HCT116 (cell line): ENCODE data around the gene C20orf141. TPM values are rescaled to one million over a fixed set of nuclear protein-coding genes. Genes with fewer than 3 reads are reported as not detected.

Experiments
- ATAC-seq: fragments of 200-7000 bp; cut with Tn5 transposase; 2 replicates; pipeline ENCODE4 v1.9.1; 2020; ENCODE audit warnings: mild to moderate bottlenecking, moderate library complexity
- BruUV-seq: library from RNA; stranded (reverse); fragments of 400-500 nt; replicated peaks from 2 replicates; lab custom pipeline; 2021; lab: Mats Ljungman, UMichigan
- CTCF ChIA-PET: fragments of 300-600 bp; sonication (Branson Sonifier 250); formaldehyde crosslinking; loops from one replicate; lab custom pipeline; 2021; ENCODE audit warnings: antibody characterized with exemption; lab: Charles Lee
- POLR2A ChIA-PET: fragments of 300-600, 350-600 bp; sonication (Branson Sonifier 250); formaldehyde crosslinking; loops from one replicate; lab custom pipeline; 2021; ENCODE audit warnings: antibody characterized with exemption; lab: Charles Lee
- RAD21 ChIA-PET, 2 experiments: fragments of 300-600 bp; sonication (Branson Sonifier 250); formaldehyde crosslinking; loops; one replicate each; lab custom pipeline; 2023; ENCODE audit warnings: low total read pairs in 2 of 2; ENCODE audit not compliant: uncharacterized antibody in 2 of 2, unreplicated experiment in 2 of 2, low non-redundant PET in 1 of 2; lab: Charles Lee
- DNase-seq: peaks from one replicate; pipeline ENCODE4 v3.0.0-alpha.2; 2010; ENCODE audit warnings: low read depth, low spot score
- H2AFZ ChIP-seq: fragments of 200-600 bp; shearing (Covaris generic), sonication (generic); 2 replicates; pipeline ENCODE4 v1.6.1; 2017; ENCODE audit warnings: low read depth, mixed run types, mixed read lengths, antibody characterized with exemption, low read length; ENCODE audit not compliant: poor library complexity, severe bottlenecking
- H3K27ac ChIP-seq: 2 replicates; pipeline ENCODE4 v1.5.1; 2012; ENCODE audit warnings: low read depth, low read length
- H3K27me3 ChIP-seq: fragments of 200-600 bp; sonication (generic); 2 replicates; pipeline ENCODE4 v1.6.1; 2016; ENCODE audit warnings: mixed run types, low read length, mixed read lengths; ENCODE audit not compliant: insufficient read depth
- H3K36me3 ChIP-seq, 2 experiments: fragments of 200-500 bp in 1 of 2; fragments of 200-600 bp in 1 of 2; sonication (Bioruptor generic) in 1 of 2; sonication (generic) in 1 of 2; 2 replicates each; pipeline versions ENCODE4 v1.5.1 to v1.6.1; 2014 to 2016; ENCODE audit warnings: low read length in 2 of 2, inconsistent platforms in 1 of 2, mixed read lengths in 1 of 2, mixed run types in 1 of 2; ENCODE audit not compliant: insufficient read depth in 2 of 2, control insufficient read depth in 1 of 2
- H3K4me1 ChIP-seq, 2 experiments: fragments of 200-600 bp in 1 of 2; sonication (generic) in 1 of 2; 2 replicates each; pipeline versions ENCODE4 v1.5.1 to v1.6.1; 2012 to 2017; ENCODE audit warnings: low read length in 2 of 2, inconsistent platforms in 1 of 2, mild to moderate bottlenecking in 1 of 2, mixed read lengths in 1 of 2, mixed run types in 1 of 2, moderate library complexity in 1 of 2; ENCODE audit not compliant: insufficient read depth in 2 of 2, control insufficient read depth in 1 of 2
- H3K4me2 ChIP-seq: fragments of 200-600 bp; sonication (generic); 2 replicates; pipeline ENCODE4 v1.6.1; 2017; ENCODE audit warnings: mixed run types, low read length, mixed read lengths
- H3K4me3 ChIP-seq, 2 experiments: fragments of 200-600 bp in 1 of 2; sonication (generic) in 1 of 2; replicated peaks in 1 of 2; 2 replicates each; pipeline ENCODE4 v1.5.1; 2011 to 2016; ENCODE audit warnings: low read length in 2 of 2, control low read depth in 1 of 2, low read depth in 1 of 2, mild to moderate bottlenecking in 1 of 2, mixed read lengths in 1 of 2, mixed run types in 1 of 2
- H3K79me2 ChIP-seq: fragments of 200-600 bp; sonication (generic); 2 replicates; pipeline ENCODE4 v1.6.1; 2017; ENCODE audit warnings: mild to moderate bottlenecking, mixed run types, low read length, moderate library complexity, mixed read lengths; ENCODE audit not compliant: insufficient read depth
- H3K9ac ChIP-seq: fragments of 200-600 bp; sonication (generic); 2 replicates; pipeline ENCODE4 v1.6.1; 2016; ENCODE audit warnings: low read length, mixed read lengths
- H3K9me2 ChIP-seq: fragments of 200-600 bp; sonication (generic), shearing (Covaris generic); 2 replicates; pipeline ENCODE4 v1.6.1; 2017; ENCODE audit warnings: mixed run types, mild to moderate bottlenecking, moderate library complexity; ENCODE audit not compliant: insufficient read depth
- H3K9me3 ChIP-seq, 2 experiments: fragments of 200-500 bp in 1 of 2; fragments of 200-600 bp in 1 of 2; sonication (Bioruptor generic) in 1 of 2; sonication (generic) in 1 of 2; 2 replicates each; pipeline ENCODE4 v1.6.1; 2014 to 2017; ENCODE audit warnings: low read length in 2 of 2, mixed read lengths in 2 of 2, inconsistent platforms in 1 of 2, low read depth in 1 of 2, mild to moderate bottlenecking in 1 of 2, mixed run types in 1 of 2, moderate library complexity in 1 of 2; ENCODE audit not compliant: control insufficient read depth in 1 of 2, insufficient read depth in 1 of 2
- H4K20me1 ChIP-seq: fragments of 200-600 bp; sonication (generic), shearing (Covaris generic); 2 replicates; pipeline ENCODE4 v1.6.1; 2017; ENCODE audit warnings: mixed run types, mild to moderate bottlenecking, moderate library complexity; ENCODE audit not compliant: insufficient read depth
- ATF3 ChIP-seq: IDR thresholded peaks from 2 replicates; pipeline ENCODE4 v1.6.1; 2012
- CBX3 ChIP-seq: IDR thresholded peaks from 2 replicates; pipeline ENCODE4 v1.6.1; 2012; ENCODE audit warnings: low read depth
- CEBPB ChIP-seq: IDR thresholded peaks from 2 replicates; pipeline ENCODE4 v1.6.1; 2012; ENCODE audit warnings: low read depth
- EGR1 ChIP-seq: IDR thresholded peaks from 2 replicates; pipeline ENCODE4 v1.6.1; 2012; ENCODE audit warnings: low read depth
- ELF1 ChIP-seq: IDR thresholded peaks from 2 replicates; pipeline ENCODE4 v1.6.1; 2012; ENCODE audit warnings: low read depth, borderline replicate concordance
- EZH2 ChIP-seq: fragments of 200-600 bp; sonication (generic); IDR thresholded peaks from 2 replicates; pipeline ENCODE4 v1.6.1; 2017; ENCODE audit warnings: antibody characterized with exemption, mixed run types
- EZH2phosphoT487 ChIP-seq: fragments of 200-600 bp; IDR thresholded peaks from 2 replicates; pipeline ENCODE4 v1.6.1; 2018; ENCODE audit warnings: antibody characterized with exemption, borderline replicate concordance
- JUND ChIP-seq: IDR thresholded peaks from 2 replicates; pipeline ENCODE4 v1.6.1; 2012
- POLR2A ChIP-seq: IDR thresholded peaks from 2 replicates; pipeline ENCODE4 v1.7.0; 2011; ENCODE audit warnings: borderline replicate concordance; ENCODE audit not compliant: insufficient read depth, insufficient read length; ENCODE audit errors: extremely low read depth
- POLR2AphosphoS5 ChIP-seq: IDR thresholded peaks from 2 replicates; pipeline ENCODE4 v1.6.1; 2011; ENCODE audit warnings: mild to moderate bottlenecking, low read depth, low read length, moderate library complexity
- RAD21 ChIP-seq: IDR thresholded peaks from 2 replicates; pipeline ENCODE4 v1.6.1; 2012; ENCODE audit warnings: low read depth, mild to moderate bottlenecking
- SIN3A ChIP-seq: IDR thresholded peaks from 2 replicates; pipeline ENCODE4 v1.6.1; 2012; ENCODE audit warnings: low read depth
- SP1 ChIP-seq: IDR thresholded peaks from 2 replicates; pipeline ENCODE4 v1.6.1; 2012; ENCODE audit warnings: low read depth
- SRF ChIP-seq: IDR thresholded peaks from 2 replicates; pipeline ENCODE4 v1.6.1; 2012; ENCODE audit warnings: low read depth
- ZNF274 ChIP-seq: fragments of 200-500 bp; sonication (Bioruptor generic); IDR thresholded peaks from 2 replicates; pipeline ENCODE4 v1.6.1; 2014; ENCODE audit warnings: mild to moderate bottlenecking, low read depth, low read length, inconsistent platforms
- intact Hi-C: fragments of 100-400 bp; cut with micrococcal nuclease; formaldehyde crosslinking; loops from 2 replicates; pipeline ENCODE4 v1.10.0; 2022
- total RNA-seq: library from RNA; stranded (reverse); gene quantifications from one replicate; pipeline ENCODE4 v1.2.1, GENCODE V29; 2021; ENCODE audit not compliant: unreplicated experiment
- TF ChIP-seq, protein P1 (sequence below): IDR thresholded peaks from 2 replicates; pipeline ENCODE4 v1.6.1; 2012
- TF ChIP-seq, protein P2 (sequence below): IDR thresholded peaks from 2 replicates; pipeline ENCODE4 v1.6.1; 2011; ENCODE audit warnings: mild to moderate bottlenecking, low read length, moderate library complexity; ENCODE audit not compliant: insufficient replicate concordance; ENCODE audit errors: extremely low read depth

C20orf141 gene
- total RNA-seq, 1 experiment from 2014 or later = not detected

DNA sequence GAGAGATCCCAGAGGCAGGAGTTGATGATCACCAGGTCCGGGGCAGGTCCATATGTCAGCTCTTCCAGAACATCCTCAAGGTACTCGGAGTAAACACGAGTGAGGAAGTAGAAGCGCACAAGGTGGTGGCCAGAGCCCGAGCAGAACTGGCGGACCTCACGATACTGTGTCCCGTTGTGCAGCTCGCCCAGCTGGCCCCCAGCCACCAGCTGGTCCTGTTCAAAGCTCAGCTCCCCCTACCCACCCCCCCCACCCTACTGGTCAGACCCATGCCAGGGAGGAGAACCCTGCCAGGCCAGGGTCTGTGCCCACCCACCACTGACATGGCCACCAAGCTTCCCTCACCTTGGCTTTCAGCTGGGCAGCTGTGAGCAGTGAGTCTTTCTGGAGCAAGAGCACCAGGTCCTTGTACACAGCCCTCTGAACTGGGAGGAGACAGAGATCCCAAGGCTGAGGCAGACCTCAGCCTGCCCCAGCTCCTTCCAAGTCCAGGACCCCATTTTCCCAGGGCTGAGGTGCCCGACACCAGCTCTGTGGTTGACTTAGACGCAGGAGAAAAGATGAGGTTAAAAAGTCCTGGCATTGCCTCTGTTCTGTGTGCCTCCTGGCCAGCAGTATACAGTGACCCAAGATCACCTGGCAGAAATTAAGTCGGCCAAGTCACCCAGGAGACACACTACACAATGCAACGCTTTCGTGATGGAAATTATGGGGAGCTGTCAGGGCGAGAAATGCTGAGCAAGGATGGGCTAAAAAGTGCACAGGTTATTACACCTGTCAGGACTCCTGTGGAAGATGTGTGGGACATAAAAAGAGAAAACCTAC is 24.3 kb downstream of the C20orf141 start:
- Histone ChIP-seq H3K4me3 (peak overlapping the region in 1 of 2 experiments; percentile 73; a peak in 3 of 4 replicates), H3K4me1 (peaks cover 13 to 20% of the 10 kb centered on the region in 2 experiments; a peak in 3 of 4 replicates), H3K27me3 (no peaks in the 10 kb centered on the region), H4K20me1 (no peaks in the 10 kb centered on the region), H3K36me3 (no peaks in the 10 kb centered on the region), H3K9me3 (no peaks in the 10 kb centered on the region), H3K79me2 (peaks cover 12% of the 10 kb centered on the region), H3K27ac (no peak overlapping the region), H3K9ac (no peak overlapping the region), H2AFZ (no peak overlapping the region), H3K9me2 (no peaks in the 10 kb centered on the region), H3K4me2 (peak overlapping the region; percentile 98)
- TSS peak; percentile 55 for BruUV-seq
- POLR2A ChIA-PET = no interaction called here
- TF ChIP-seq EGR1 (no peak), SIN3A (no peak), CBX3 (no peak), ELF1 (no peak), POLR2A (no peak), ATF3 (no peak), EZH2 (no peak), EZH2phosphoT487 (no peak), SRF (no peak), CEBPB (no peak), POLR2AphosphoS5 (no peak), JUND (no peak), SP1 (no peak), RAD21 (no peak), ZNF274 (no peak)
- TF ChIP-seq, protein P1, sequence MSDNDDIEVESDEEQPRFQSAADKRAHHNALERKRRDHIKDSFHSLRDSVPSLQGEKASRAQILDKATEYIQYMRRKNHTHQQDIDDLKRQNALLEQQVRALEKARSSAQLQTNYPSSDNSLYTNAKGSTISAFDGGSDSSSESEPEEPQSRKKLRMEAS = no peak
- TF ChIP-seq, protein P2, sequence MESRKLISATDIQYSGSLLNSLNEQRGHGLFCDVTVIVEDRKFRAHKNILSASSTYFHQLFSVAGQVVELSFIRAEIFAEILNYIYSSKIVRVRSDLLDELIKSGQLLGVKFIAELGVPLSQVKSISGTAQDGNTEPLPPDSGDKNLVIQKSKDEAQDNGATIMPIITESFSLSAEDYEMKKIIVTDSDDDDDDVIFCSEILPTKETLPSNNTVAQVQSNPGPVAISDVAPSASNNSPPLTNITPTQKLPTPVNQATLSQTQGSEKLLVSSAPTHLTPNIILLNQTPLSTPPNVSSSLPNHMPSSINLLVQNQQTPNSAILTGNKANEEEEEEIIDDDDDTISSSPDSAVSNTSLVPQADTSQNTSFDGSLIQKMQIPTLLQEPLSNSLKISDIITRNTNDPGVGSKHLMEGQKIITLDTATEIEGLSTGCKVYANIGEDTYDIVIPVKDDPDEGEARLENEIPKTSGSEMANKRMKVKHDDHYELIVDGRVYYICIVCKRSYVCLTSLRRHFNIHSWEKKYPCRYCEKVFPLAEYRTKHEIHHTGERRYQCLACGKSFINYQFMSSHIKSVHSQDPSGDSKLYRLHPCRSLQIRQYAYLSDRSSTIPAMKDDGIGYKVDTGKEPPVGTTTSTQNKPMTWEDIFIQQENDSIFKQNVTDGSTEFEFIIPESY = no peak
- intact Hi-C loops = no loop called here
- ATAC-seq (no peak), DNase-seq (no peak)
- CTCF ChIA-PET = no interaction called here
- RAD21 ChIA-PET = no interaction called here
